ENCODE results near the gene SYT2. TPM values are rescaled to one million over a fixed set of nuclear protein-coding genes. Genes with fewer than 3 reads are reported as not detected.

SYT2 gene
- total RNA-seq, 4 donors from 2014 or later = under 0.01 to 0.38 TPM; not detected in 2

DNA sequence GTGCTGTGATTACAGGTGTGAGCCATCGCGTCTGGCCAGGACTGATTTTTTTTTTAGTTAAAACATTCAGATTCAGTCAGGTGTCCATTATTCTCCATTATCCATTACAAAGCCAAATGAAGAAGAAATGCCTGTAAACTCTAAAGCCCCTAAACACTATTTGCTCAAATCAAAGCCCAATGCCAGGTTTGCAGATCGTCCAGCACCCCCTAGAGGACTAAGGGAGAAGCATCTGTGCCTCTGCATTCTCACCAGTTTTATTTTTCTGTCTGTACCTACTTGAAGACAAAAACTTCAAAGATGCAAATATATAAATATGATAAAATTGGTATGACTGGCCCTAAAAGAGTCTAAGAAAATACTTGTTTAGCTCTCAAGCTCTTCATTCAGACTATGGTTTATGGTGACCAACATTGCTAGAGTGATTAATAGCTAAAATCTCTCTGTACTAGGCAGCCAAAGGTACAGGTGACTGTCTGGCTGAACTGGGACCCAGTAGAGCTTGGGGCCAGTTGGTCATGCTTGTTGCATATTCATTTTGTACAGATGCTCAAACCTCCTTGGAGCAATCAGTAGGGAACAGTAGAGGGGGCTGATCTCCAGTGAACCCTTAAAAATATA lies 138.4 kb downstream of the SYT2 start:
- WGBS, 2 donors = 55 to 62% methylated on average over 3 of the region's 3 CpGs
- DNase-seq = peak; percentile 25 to 35
- H3K4me1 ChIP-seq = peaks cover 5 to 38% of the 10 kb centered on the region in 2 donors
- intact Hi-C loops (cut with DNase I) = loop anchor here (10.0 kb wide), 1 partner anchor 67 kb away; no protein-coding TSS in a partner anchor
- H3K27ac ChIP-seq = no peak overlapping the region
- no peak overlapping the region for H3K4me3 ChIP-seq (replicated peaks in 1 of 3)
- peaks cover 0 to 6% of the 10 kb centered on the region in 2 donors for H3K36me3 ChIP-seq
- H3K9me3 ChIP-seq = no peaks in the 10 kb centered on the region
- TF ChIP-seq, protein P1, sequence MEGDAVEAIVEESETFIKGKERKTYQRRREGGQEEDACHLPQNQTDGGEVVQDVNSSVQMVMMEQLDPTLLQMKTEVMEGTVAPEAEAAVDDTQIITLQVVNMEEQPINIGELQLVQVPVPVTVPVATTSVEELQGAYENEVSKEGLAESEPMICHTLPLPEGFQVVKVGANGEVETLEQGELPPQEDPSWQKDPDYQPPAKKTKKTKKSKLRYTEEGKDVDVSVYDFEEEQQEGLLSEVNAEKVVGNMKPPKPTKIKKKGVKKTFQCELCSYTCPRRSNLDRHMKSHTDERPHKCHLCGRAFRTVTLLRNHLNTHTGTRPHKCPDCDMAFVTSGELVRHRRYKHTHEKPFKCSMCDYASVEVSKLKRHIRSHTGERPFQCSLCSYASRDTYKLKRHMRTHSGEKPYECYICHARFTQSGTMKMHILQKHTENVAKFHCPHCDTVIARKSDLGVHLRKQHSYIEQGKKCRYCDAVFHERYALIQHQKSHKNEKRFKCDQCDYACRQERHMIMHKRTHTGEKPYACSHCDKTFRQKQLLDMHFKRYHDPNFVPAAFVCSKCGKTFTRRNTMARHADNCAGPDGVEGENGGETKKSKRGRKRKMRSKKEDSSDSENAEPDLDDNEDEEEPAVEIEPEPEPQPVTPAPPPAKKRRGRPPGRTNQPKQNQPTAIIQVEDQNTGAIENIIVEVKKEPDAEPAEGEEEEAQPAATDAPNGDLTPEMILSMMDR (IDR thresholded peaks at IDR 0.05) = peak; percentile 66 to 77 (median 74)
- no peak for TF ChIP-seq POLR2A (IDR thresholded peaks at IDR 0.05)
- no peaks in the 10 kb centered on the region for H3K27me3 ChIP-seq

DNA sequence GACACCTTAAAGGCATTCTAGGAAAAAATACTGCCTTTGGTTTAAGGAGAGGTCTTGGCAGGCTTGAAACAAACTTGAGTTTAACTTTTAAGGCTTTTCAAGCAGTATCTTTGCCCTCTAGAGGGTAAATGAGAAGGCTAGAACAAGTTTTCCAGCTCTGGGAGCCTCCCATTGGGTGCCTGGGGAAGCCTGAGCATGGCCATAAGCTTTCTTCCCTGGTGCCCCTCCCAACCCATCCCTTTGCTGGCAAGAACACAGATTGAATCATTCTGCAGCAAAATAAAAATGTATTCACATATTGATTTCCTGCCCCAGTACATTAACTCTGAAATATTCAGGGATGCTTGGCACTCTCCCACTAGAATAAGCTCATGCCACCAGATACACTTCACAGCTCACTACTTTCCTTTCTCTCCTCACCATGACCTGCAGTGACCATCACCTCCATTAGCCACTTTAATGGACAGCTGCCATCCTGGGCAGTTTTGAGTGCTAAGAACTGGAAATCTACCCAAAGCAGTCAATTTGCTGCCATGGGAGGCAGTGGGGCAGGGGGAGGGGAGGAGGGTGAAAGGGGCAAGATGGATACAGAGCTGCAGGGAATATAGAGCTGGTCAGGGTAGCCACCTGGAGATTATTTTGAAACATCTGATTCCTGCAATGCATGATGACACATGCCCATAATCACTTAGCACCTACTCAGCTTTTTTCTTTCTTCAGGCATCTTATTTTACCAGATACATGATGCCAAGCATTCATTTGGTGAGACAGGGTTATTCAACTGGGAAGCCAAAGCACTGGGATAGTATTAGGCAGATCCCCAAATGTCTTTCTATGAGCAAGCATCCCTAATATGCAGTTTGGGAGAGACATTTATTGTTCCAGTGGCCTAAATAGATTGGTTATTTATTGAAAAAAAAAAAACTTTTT lies 140.6 kb downstream of the SYT2 start:
- TF ChIP-seq, protein P1 (IDR thresholded peaks at IDR 0.05) = no peak
- no peak for TF ChIP-seq POLR2A (IDR thresholded peaks at IDR 0.05)
- intact Hi-C loops (cut with DNase I) = loop anchor here (10.0 kb wide), 1 partner anchor 65 kb away; no protein-coding TSS in a partner anchor
- no peak for DNase-seq
- no peak overlapping the region for H3K4me3 ChIP-seq (replicated peaks in 1 of 3)
- peaks cover 25 to 48% of the 10 kb centered on the region in 2 donors for H3K4me1 ChIP-seq
- H3K9me3 ChIP-seq = no peaks in the 10 kb centered on the region
- no peaks in the 10 kb centered on the region for H3K27me3 ChIP-seq
- peaks cover 0 to 6% of the 10 kb centered on the region in 2 donors for H3K36me3 ChIP-seq
- peak overlapping the region; percentile 57 to 96 (median 57) for H3K27ac ChIP-seq

DNA sequence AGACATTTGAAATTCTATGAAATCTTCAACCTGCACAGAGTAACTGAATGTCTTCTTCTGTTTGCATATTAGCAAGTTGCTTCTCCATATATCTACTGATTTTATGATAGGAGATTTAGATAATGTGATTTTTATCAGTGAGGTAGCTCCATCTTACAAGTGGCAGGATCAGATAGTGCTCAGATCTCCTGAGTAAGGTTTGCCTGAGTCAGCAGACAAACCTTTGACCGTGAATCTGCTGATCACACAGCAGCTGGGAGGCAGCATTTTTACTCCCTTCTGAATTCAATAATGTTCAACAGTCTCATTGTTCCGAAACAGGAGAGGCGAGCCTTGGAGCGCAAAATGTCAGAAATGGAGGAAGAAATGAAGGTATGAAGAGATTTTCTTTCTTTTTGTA lies 141.4 kb downstream of the SYT2 start:
- H3K27me3 ChIP-seq = no peaks in the 10 kb centered on the region
- TF ChIP-seq POLR2A (IDR thresholded peaks at IDR 0.05) = no peak
- TF ChIP-seq, protein P1 (IDR thresholded peaks at IDR 0.05) = no peak
- no peak overlapping the region for H3K4me3 ChIP-seq (replicated peaks in 1 of 3)
- peak overlapping the region; percentile 57 to 96 (median 57) for H3K27ac ChIP-seq
- intact Hi-C loops (cut with DNase I) = no loop called here
- peaks cover 0 to 6% of the 10 kb centered on the region in 2 donors for H3K36me3 ChIP-seq
- no peaks in the 10 kb centered on the region for H3K9me3 ChIP-seq
- DNase-seq = no peak
- H3K4me1 ChIP-seq = peaks cover 31 to 55% of the 10 kb centered on the region in 2 donors
- WGBS, 2 donors = 85 to 88% methylated on average over 4 of the region's 4 CpGs

DNA sequence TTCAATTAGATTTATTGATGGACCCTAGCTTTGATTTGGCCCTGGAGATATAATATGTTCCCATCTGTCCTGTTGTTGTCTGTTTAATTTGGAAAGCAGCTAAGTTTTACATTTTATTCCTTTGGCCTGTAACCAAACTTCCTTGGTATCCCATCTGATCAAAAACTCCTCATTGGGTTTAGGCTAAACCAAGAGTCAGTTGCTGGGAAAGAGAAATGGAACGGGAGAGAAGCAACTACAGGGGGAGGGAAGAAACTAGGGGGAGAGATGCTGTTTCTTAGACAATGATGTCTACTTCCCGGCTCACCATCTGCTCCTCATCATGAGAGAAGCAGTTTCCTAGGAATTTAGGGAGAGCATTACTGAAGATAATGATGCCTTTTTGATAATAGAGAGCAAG lies 141.8 kb downstream of the SYT2 start:
- peaks cover 0 to 6% of the 10 kb centered on the region in 2 donors for H3K36me3 ChIP-seq
- intact Hi-C loops (cut with DNase I) = no loop called here
- 71 to 74% methylated on average over 2 of the region's 2 CpGs for WGBS, 2 donors

More for the DNA sequence above, 141.8 kb downstream of the SYT2 start:
- H3K4me3 ChIP-seq (replicated peaks in 1 of 3) = no peak overlapping the region
- peaks cover 35 to 59% of the 10 kb centered on the region in 2 donors for H3K4me1 ChIP-seq
- no peaks in the 10 kb centered on the region for H3K9me3 ChIP-seq
- TF ChIP-seq, protein P1 (IDR thresholded peaks at IDR 0.05) = no peak
- no peak for TF ChIP-seq POLR2A (IDR thresholded peaks at IDR 0.05)
- H3K27ac ChIP-seq = peak overlapping the region; percentile 57 to 96 (median 57)
- no peaks in the 10 kb centered on the region for H3K27me3 ChIP-seq
- no peak for DNase-seq

All from thyroid gland (tissue), 4 donors.